Fibroblast of skin of left biceps (primary cell): ENCODE measurements around the gene TTC21B.

Source experiments
- DNase-seq, 2 experiments: peaks; one replicate each; pipeline ENCODE4 v3.0.0-alpha.2; 2013; ENCODE audit warnings: low read depth in 2 of 2

TTC21B gene

GRCh38 chr2:165924946-165925345, 28.6 kb downstream of the TTC21B start:
- DNase-seq, result no peak

DNA sequence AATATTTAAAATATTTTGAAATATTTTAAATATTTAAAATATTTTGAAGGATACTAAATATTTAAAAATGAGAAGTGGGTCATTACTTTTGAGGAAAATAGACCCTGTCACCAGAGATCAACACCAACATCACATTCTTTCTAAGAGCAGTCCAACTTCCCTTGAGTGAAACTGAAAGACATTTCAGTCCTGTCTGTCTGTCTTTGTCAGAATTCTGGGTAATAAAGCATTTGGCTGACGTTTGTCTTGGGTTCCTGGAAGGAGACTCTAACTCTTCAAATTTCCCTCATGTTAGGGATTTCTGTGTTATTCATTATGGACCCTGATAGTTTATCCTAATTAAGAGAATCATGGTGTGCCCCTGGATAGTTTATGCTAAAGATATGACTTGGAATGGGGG, 32.8 kb downstream of the TTC21B start:
- DNase-seq, result no peak

DNA sequence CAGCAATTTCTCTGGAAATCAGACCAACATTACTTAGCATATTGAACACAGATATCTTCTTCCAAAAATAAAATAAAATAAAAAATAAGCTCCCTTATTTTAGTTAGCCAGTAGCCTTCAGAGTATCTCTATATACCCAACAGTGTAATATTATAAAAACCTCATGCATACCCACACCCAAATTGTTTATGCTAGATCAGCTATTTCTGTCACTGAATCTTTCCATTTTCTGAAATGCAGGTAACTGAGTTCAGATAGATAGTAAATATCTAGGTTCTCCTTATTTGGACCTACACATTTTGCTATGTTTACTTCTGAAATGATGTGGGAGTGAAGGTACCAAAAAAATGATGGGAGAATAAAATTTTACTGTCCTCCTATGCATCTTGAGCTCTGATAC, 39.9 kb downstream of the TTC21B start:
- no peak for DNase-seq

GRCh38 chr2:165911981-165912380, 41.6 kb downstream of the TTC21B start:
- no peak for DNase-seq

- no peak for DNase-seq
Observed at GRCh38 chr2:165911231-165911630, 42.3 kb downstream of the TTC21B start.

DNA sequence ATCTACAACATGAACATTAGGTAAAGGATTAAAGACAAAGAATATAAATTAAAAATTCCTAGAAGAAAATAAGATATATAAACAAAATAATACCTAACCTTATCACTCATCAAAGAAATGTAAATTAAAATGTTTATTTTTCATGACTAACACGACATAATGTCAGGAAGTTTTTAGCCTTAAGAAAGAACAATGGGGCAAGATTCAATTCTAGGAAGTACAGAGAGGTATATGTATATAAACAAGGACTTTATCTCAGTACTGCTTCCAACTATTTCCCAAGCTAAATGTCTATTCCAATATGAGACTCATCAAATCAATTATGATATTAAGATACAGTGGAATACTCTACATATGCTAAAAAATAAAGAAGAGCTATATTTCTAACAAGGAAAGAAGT, 44.1 kb downstream of the TTC21B start:
- DNase-seq, result no peak

GRCh38 chr2:165905854-165906253, 47.7 kb downstream of the TTC21B start:
- DNase-seq, result peak; percentile 11 to 21

- DNase-seq, result no peak
Observed at GRCh38 chr2:165905269-165905668, 48.3 kb downstream of the TTC21B start.

DNA sequence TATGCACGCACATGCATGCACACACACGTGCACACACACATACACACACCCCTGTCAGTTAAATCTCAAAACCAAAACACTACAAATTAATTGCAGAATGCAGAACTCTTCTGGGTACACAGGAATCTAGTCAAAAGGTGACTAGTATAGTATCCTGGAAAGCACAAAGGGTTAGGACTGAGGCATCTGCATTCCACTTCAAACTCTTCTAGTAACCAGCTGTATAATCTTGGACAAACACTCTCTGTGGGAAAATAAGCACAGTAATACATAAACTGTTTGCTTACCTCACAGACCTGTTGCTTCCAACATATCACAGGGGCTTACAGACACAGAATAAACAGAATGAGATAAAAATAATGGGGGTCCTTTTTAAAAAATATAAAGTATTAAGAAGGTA, 49.1 kb downstream of the TTC21B start:
- DNase-seq, result no peak

GRCh38 chr2:165903406-165903805, 50.2 kb downstream of the TTC21B start:
- DNase-seq, result no peak

GRCh38 chr2:165902934-165903333, 50.6 kb downstream of the TTC21B start:
- no peak for DNase-seq

GRCh38 chr2:165901620-165902298, 51.8 kb downstream of the TTC21B start:
- DNase-seq, result no peak

GRCh38 chr2:165899311-165899710, 54.3 kb downstream of the TTC21B start:
- no peak for DNase-seq

DNA sequence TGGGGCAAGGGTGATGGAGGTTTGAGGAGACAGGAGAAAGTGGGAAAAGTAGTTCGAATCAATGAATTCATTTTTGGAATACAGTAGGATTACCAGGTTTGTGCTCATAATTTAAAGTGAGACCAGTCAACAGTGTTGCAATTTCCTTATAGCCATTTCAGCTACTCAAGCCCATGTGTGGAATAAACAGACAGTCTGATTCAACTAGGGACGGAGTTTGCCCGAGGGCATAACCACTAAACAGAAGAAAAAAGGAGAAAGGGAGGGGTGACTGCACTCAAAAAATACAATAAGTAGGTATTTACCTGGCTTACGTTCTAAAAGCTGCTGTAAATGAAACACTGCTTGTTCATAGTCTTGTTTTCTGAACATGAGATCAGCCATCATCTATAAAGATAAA, 55.2 kb downstream of the TTC21B start:
- DNase-seq, result no peak

DNA sequence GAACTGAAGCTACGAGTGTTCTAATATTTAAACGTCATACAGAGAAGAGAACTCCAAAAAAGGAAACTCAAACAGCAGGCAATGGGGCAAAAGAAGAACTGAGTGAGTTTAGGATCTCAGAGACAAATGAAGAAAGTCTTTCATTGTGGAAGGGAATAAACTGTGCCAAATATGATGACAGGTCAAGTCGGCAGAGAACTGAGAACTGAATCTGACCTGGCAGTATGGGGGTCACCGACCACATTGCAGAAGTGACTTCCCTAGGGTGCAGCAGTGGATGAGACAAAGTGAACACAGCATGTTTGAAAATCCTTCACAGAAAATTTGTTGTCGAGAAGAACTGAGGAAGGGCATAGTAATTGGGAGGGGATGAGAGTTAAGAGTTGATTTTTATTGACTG, 55.9 kb downstream of the TTC21B start:
- no peak for DNase-seq

DNA sequence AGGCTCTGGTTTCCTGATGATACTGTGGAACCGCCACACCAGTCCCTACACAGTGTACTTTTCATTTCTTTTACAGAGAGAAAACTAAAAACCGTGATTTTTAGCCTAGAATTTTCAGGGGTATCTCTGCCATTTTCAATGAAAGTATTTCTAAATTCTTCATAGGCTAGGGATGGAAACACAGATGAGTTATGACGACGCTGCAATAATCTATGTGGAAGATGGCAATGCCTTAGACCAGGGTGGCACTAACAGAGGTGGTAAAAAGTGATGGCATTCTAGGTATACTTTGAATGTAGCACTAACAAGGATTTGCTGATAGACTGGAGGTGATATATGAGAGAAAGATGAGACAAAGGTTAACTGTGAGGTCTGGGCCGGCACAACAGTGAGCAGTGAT, 56.5 kb downstream of the TTC21B start:
- DNase-seq, result no peak

GRCh38 chr2:165895974-165896373, 57.6 kb downstream of the TTC21B start:
- no peak for DNase-seq

DNA sequence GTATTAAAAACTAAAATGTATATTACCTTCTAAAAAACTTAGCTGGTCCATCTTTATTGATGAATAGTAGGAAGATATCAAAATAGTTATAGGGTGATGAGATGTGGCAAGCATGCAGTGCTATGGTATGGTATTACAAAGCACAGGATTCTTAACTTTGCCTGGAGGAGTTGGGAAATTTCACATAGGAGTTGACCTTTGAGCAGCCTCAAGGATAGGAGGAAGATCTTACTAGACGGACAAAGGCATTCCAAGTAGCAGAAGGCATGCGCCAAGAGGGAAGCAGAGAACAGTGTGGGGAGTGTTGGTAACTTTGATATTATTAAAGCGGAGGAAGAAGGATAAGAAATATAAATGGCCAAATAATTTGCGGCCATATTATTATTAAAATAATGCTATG, 60.0 kb downstream of the TTC21B start:
- no peak for DNase-seq

- DNase-seq, result no peak
Observed at GRCh38 chr2:165892526-165892925, 61.0 kb downstream of the TTC21B start.

GRCh38 chr2:165891943-165892342, 61.6 kb downstream of the TTC21B start:
- DNase-seq, result no peak

- no peak for DNase-seq
Observed at GRCh38 chr2:165891345-165891744, 62.2 kb downstream of the TTC21B start.

DNA sequence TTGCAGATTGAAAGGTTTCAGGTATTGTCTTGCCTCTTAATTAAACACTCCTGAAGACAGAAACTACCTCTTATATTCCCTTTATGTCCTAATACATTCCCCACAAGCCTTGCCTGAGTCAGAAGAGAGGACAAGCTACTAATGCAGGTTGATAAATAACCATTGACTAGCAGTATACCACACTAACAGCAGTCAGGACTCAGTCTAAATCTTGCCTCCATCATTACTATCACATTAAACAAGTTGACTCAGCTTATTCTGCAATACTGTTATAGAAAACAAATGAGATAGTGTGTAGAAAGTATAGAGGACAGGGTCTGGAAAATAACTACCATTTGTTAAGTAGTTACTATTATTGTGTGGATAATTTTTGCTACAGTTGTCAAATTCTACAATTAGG, 63.8 kb downstream of the TTC21B start:
- no peak for DNase-seq

GRCh38 chr2:165889158-165889557, 64.4 kb downstream of the TTC21B start:
- no peak for DNase-seq

GRCh38 chr2:165888171-165888570, 65.4 kb downstream of the TTC21B start:
- DNase-seq, result no peak
